GM21367 (cell line): ENCODE results near the gene NRTN.

Experiments used
- ATAC-seq: cut with Tn5 transposase; IDR thresholded peaks from one replicate; pipeline ENCODE4 v1.9.1; 2021; ENCODE audit not compliant: unreplicated experiment

The NRTN gene

DNA sequence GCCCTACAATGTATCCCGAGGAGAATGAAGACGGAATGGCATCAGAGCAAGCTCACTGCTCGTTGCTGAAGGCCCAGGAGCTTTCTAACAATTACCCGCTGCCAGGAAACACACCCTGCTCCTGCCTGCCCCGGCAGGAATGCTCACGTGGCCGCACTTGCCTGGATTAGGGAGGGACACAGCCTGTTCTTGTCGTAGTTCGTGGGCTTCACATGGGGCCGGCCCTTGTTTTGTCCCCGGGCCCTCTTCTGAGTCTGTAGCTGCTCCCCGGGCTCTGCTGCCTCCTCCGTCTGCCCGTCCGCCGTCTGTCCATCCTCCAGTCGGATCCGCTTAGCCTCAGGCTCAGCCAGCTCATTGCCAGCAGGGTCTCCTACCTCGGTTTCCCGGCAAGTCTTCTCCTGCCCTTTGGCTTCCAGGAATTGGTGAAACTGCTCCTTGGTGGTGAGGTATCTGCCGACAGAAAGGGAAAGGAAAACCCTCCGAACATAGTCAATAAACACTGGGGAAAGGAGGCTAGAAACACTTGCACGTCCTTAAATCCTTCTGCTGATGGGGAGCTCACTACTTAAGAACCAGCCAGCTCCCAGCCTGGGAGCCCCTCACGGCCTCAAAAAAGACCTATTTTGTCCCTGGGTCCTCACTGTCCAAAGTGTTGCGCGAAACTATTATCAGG is 14.8 kb upstream of the NRTN start:
- ATAC-seq, result no peak

- ATAC-seq, result peak; percentile 68
Measured at GRCh38 chr19:5790559-5791520, 14.0 kb upstream of the NRTN start, which contains the start of gene DUS3L. Gene DUS3L, minus strand, starts transcription at chr19:5791163. Its CDS starts 22 bp downstream, at chr19:5791141.

DNA sequence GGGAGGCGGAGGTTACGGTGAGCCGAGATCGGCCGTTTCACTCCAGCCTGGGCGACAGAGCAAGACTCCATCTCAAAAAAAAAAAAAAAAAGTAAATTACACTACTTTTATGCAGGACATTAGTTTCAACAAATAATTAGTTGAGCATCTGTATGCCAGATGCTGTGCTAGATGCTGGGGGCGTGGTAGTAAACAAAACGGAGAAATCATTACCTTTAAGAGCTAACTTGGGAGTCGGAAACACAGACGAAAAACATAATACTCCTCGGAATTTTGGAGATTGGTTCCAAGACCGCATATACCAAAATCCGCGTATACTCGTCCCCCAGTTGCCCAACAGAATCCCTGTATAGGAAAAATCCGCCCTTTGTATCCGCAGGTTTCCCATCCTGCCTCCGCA is 12.6 kb upstream of the NRTN start:
- ATAC-seq, result no peak

DNA sequence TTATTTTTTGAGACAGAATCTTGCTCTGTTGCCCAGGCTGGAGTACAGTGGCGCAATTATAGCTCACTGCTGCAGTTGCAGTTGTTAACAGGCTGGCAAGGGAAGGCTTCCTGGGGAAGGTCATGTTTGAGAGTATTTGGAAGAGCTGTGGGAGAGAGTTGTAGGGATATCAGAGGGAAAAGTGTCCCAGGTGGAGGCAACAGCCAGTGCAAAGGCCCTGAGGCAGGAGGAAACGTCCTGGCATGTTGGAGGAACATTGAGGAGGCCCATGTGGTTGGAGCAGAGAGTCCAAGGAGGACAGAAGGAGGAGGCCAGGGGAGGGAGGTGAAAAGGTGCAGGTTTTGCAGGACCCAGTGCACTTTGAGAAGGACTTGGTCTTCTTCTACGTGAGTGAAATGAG is 11.7 kb upstream of the NRTN start:
- ATAC-seq, result no peak

DNA sequence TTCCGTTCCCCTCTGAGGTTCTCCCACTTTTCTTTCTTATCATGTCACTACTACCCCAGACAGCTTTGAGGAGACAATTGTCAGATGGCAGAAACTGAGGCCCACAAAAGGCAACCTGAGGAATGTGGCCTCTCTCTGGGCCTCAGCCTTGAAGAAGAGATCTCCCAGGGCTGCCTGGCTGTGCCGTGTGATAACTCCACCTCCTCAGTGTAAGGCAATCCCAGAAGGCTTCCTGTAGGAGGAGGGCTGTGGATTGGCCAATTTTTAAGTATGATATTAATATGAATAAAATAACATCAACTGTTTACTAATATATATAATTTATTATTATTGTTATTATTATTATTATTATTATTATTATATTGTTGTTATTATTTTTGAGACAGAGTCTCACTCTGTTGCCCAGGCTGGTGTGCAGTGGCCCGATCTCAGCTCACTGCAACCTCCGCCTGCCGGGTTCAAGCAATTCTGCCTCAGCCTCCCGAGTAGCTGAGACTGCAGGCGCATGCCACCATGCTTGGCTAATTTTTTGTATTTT is 9.4 kb upstream of the NRTN start:
- no peak for ATAC-seq

DNA sequence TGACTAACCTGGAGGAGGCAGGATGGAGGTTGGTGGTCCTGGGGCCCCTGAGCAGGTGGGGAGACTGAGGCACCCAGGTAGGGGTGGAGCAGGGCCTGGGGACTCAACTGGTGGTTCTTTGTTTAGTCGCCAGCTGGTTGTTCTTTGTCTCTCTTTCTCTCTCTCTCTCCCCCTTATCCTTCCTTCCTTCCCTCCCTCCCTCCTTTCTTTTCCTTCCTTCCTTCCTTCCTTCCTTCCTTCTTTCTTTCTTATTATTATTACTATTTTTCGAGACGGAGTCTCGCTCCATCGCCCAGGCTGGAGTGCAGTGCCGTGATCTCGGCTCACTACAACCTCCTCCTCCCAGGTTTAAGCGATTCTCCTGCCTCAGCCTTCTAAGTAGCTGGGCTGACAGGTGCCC is 6.6 kb upstream of the NRTN start:
- no peak for ATAC-seq

DNA sequence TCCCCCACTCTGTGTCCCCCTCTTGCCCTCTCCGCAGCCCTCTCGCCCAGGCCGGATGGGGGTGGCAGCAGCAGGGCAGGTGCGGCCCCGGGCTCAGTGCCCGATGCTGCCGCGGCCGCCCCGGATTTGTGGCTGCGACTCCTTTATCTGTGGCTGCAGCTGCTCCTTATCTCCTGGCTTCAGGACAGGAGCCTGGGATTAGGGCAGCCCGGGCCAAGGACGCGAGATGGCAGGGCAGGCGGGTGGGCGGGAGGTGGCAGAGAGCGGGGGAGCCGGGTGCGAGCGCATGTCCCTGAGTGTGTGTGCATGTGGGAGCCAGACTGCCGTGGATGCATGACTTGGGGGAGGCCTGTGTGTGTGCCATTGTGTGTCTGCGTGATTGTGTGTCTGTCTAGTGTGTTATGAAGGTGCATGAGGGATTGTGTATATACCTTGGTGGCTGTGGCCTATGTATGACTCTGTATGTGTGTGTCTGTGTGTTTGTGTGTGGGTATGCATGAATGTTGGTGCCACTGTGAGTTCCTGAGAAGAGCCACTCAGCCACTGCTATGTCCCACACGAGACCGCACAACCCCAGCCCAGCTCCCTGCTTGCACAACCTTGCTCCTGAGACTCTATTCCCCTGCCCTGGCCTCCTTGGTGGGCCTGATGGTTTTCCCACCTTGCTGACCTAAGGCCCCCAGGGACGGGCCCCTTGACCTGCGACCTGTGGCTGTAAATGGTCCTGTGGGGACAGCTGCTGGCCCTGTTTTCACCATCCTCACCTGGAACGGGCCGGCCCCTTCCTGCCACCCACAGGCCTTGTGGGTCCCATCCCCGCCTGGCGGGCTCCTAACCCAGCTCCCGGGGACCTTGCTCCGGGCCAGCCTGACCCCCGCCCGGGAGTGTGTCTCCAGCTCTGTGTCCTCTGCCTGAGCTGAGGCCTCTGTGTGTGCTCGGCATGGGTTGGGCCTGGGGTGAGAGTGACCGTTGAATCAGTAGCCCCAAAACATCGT is 5.3 kb upstream of the NRTN start:
- no peak for ATAC-seq

- ATAC-seq, result no peak
Measured at GRCh38 chr19:5800361-5801270, 4.3 kb upstream of the NRTN start.

DNA sequence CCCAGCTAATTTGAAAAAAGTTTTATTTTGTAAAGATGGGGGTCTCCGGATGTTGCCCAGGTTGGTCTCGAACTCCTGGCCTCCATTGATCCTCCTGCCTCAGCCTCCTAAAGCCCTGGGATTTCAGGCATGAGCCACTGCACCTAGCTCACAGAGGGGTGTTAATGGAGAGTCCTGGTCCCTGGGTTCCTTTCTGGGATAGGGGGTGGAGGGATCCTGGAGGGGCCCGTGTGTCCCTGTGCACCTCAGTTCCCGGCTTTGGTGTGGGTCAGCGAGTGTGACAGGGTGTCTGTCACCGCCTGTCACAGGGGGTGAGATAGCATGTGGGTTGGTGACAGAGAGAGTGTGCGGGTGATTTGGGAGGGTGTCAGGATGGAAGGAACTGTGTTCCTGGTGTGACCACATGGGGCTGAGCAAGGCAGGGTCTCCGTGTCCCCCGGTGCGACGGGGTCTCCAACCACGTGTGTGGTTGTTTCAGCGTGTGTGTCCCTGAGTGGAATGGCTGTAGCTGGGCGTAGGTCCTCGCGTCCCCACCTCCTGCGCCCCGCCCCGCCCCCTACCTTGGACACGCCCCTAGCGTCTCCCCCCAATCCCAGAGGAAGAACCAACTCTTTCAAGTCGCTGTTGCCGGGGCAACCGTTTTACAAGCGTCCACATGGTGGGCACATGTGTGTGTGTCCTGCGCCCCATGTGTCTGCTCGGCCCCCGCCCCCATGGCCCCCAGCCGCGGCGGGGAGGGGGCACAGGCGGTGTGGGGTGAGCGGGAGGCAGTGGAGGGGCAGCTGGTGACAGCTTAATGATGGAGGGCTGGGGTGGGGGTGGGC is 2.9 kb upstream of the NRTN start:
- no peak for ATAC-seq

- no peak for ATAC-seq
Measured at GRCh38 chr19:5803441-5803751, 1.5 kb upstream of the NRTN start.

DNA sequence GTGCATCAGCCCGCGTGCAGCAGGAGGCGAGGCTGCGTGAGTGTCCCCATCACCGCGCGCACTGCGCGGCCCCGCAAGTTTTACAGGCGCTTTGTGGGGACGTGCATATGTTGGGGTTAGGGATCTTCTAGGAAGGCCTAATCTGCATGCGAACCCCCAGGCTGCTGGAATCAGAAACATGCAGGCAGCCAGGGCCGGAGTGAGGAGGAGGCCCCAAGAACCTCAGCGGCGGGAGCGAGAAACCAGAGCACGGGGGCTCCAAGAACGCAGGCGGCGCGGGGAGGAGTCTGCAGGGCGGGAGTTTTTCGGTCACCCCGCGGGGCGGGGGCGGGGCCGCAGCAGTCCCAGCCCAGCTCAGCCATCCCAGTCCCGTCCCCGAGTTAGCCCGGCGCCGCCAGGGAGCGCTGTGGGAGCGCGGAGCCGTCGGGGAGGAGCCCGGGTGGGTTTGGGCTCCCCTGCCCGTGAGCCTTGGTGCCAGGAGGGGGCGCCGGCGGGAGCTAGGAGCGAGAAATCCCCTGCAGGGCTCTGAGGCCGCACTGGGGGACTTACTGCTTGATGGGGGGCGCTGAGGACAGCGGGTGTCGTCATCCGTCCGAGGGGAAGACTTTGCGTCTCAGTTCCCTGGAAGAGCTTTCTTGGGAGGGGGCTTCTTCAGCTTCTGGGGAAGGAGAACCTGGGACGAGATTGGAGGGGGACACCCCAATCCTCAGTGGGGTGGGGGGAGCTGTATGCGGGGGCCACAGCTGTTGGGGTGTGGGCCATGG is 933 bp upstream of the NRTN start:
- peak; percentile 46 for ATAC-seq

- ATAC-seq, result no peak
Measured at GRCh38 chr19:5805462-5806132, 730 bp downstream of the NRTN start.

GRCh38 chr19:5806133-5806489 is 1.2 kb downstream of the NRTN start:
- no peak for ATAC-seq

DNA sequence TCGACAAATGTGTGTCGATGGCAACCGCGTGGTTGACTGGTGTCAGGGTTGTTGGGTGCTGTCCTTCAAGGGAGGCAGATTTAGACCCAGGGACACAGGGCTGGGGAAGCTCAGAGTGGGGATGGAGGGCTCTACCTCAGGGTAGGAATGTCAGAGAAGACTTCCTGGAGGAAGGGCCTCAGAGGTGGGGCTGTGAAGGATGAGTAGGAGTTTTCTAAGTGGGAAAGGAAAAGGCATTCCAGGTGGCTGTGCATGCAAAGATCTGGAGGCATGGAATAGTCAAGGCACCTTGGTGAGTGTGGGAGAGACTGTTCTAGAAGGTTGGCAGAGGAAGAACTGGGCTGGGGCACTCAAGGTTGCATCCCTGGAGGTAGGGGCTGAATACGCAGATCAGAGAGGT is 2.0 kb downstream of the NRTN start:
- ATAC-seq, result no peak

GRCh38 chr19:5808120-5808816 is 3.4 kb downstream of the NRTN start:
- no peak for ATAC-seq

- ATAC-seq, result no peak
Measured at GRCh38 chr19:5809053-5809452, 4.2 kb downstream of the NRTN start.

DNA sequence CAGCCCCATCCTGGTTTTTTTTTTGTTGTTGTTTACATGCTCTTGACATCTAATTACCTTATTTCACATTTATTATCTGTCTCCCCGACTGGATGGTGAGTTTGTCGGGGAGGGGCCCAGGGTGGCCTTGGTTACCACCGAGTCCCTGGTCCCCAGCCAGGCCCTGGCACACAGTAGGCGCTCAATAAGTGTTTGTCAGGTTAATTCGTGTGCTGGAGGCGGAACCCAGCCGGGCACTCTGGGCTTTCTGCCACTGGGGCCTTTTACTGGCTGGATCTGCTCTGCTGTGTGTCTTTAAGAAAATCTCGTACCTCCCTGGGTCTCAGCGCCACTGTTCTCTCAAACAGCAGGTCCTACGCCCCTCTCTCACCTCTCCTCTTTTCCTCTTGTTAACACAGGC is 4.6 kb downstream of the NRTN start:
- no peak for ATAC-seq
